HepG2 (cell line): Measurements from ENCODE around the gene MRI1. TPM values are rescaled to one million over a fixed set of nuclear protein-coding genes. Genes with fewer than 3 reads are reported as not detected.

Experiments used
- ATF1 ChIP-seq: IDR thresholded peaks from 2 replicates; pipeline ENCODE4 v1.6.1; 2016; ENCODE audit warnings: mild to moderate bottlenecking, control low read depth
- ATRX ChIP-seq: sonication (generic); formaldehyde crosslinking; IDR thresholded peaks from 2 replicates; pipeline ENCODE4 v1.4.0; 2020; ENCODE audit warnings: missing genetic modification reagents, borderline replicate concordance
- HOXA7 ChIP-seq: sonication (generic); formaldehyde crosslinking; IDR thresholded peaks from 2 replicates; pipeline ENCODE4 v1.8.1; 2022; ENCODE audit warnings: mild to moderate bottlenecking, missing genetic modification reagents, moderate library complexity
- RAD21 ChIP-seq: fragments of 450-650 bp; formaldehyde crosslinking; IDR thresholded peaks from 2 replicates; pipeline ENCODE4 v1.5.0; 2020; ENCODE audit warnings: mild to moderate bottlenecking
- RFX3 ChIP-seq: IDR thresholded peaks from 2 replicates; pipeline ENCODE4 v1.6.1; 2016; ENCODE audit warnings: missing biosample characterization, missing genetic modification reagents
- SAFB2 ChIP-seq: sonication (generic); formaldehyde crosslinking; IDR thresholded peaks from 2 replicates; pipeline ENCODE4 v1.5.1; 2020; ENCODE audit warnings: missing genetic modification reagents, low read depth, mild to moderate bottlenecking, borderline replicate concordance
- SAP130 ChIP-seq: IDR thresholded peaks from 2 replicates; pipeline ENCODE4 v1.6.1; 2016; ENCODE audit warnings: low read depth
- SRF ChIP-seq: IDR thresholded peaks from 2 replicates; pipeline ENCODE4 v1.6.1; 2011; ENCODE audit warnings: mild to moderate bottlenecking, low read depth, low read length, moderate library complexity
- YEATS4 ChIP-seq: sonication (generic); formaldehyde crosslinking; IDR thresholded peaks from 2 replicates; pipeline ENCODE4 v1.4.0; 2020; ENCODE audit warnings: missing genetic modification reagents, borderline replicate concordance
- ZNF441 ChIP-seq: sonication (generic); formaldehyde crosslinking; IDR thresholded peaks from 2 replicates; pipeline ENCODE4 v1.7.0; 2021; ENCODE audit warnings: missing genetic modification reagents, borderline replicate concordance
- ZNF501 ChIP-seq: sonication (generic); formaldehyde crosslinking; IDR thresholded peaks from 2 replicates; pipeline ENCODE4 v1.5.1; 2020; ENCODE audit warnings: mild to moderate bottlenecking, moderate library complexity, missing genetic modification reagents
- polyA plus RNA-seq, 8 experiments: library from polyadenylated mRNA; depleted of rRNA in 3 of 8; stranded (reverse) in 7 of 8; unstranded in 1 of 8; fragments of >200 nt; fragmentation: Illumina TruSeq in 4 of 8; extraction: Trizol in 4 of 8; gene quantifications; 2 replicates each; pipeline versions ENCODE4 v1.2.1 to v1.2.3, GENCODE V29; 2011 to 2016; ENCODE audit warnings: low read depth in 4 of 8, missing spikeins in 1 of 8, mixed read lengths in 1 of 8; ENCODE audit not compliant: insufficient read depth in 1 of 8
- total RNA-seq, 5 experiments: library from RNA; depleted of rRNA; stranded (reverse); fragments of >200 nt; fragmentation: Illumina TruSeq; extraction: Trizol; gene quantifications; 2 replicates each; pipeline ENCODE4 v1.2.3, GENCODE V29; 2016; ENCODE audit warnings: low read depth in 1 of 5
- TF ChIP-seq, protein P1 (sequence below): fragments of 450-650 bp; IDR thresholded peaks from 2 replicates; pipeline ENCODE4 v1.6.1; 2016
- TF ChIP-seq, protein P2 (sequence below): sonication (generic); formaldehyde crosslinking; IDR thresholded peaks from 2 replicates; pipeline ENCODE4 v1.8.0; 2023; ENCODE audit warnings: mild to moderate bottlenecking, missing genetic modification reagents
- TF ChIP-seq, protein P3 (sequence below): sonication (generic); formaldehyde crosslinking; IDR thresholded peaks from 2 replicates; pipeline ENCODE4 v1.4.0; 2020; ENCODE audit warnings: missing genetic modification reagents, borderline replicate concordance
- TF ChIP-seq, protein P4 (sequence below): sonication (generic); formaldehyde crosslinking; IDR thresholded peaks from 2 replicates; pipeline ENCODE4 v1.8.1; 2023; ENCODE audit warnings: mild to moderate bottlenecking, missing genetic modification reagents, borderline replicate concordance
- TF ChIP-seq, protein P5 (sequence below): sonication (generic); formaldehyde crosslinking; IDR thresholded peaks from 2 replicates; pipeline ENCODE4 v1.8.0; 2022; ENCODE audit warnings: missing genetic modification reagents, mild to moderate bottlenecking, moderate library complexity, borderline replicate concordance
- TF ChIP-seq, protein P6 (sequence below): sonication (generic); formaldehyde crosslinking; IDR thresholded peaks from 2 replicates; pipeline ENCODE4 v1.5.0; 2020; ENCODE audit warnings: mild to moderate bottlenecking, missing genetic modification reagents

MRI1 gene
- total and polyA plus RNA-seq, 2 of the 13 experiments (the other 11 are each of a cell fraction or from before 2014, with no cell fraction given): 20.1 to 20.6 TPM

DNA sequence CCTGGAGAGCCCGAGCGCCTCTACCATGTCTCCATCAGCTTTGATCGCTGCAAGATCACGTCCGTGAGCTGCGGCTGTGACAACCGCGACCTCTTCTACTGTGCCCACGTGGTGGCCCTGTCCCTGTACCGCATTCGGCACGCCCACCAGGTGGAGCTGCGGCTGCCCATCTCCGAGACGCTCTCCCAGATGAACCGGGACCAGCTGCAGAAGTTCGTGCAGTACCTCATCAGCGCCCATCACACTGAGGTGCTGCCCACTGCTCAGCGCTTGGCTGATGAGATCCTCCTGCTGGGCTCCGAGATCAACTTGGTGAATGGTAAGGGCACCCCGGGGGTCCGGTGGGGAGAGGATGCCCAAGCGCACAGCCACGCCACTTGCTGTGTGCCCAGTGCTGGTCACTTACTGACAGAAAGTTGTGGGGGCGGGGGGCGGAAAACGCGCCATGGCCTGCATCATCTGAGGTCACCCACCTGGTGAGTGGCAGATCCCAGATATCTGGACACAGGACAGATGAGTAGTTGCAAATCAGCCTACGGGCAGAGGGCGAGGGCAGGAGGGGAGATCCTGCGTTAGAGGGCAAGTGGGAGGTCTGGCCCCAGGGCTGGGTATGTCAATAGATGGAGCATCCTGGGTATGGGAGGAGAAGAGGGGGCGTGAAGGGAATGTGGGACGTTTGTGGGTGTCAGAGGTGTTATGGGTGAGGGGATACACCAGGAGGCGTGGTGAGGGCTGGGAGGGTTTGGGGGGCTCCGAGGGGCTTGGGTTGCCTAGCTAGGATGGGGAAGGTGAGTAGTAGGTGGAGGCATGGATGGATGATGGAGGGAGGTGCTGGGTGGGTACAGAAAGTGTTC is 40.7 kb downstream of the MRI1 start (continued):
- TF ChIP-seq, protein P1, sequence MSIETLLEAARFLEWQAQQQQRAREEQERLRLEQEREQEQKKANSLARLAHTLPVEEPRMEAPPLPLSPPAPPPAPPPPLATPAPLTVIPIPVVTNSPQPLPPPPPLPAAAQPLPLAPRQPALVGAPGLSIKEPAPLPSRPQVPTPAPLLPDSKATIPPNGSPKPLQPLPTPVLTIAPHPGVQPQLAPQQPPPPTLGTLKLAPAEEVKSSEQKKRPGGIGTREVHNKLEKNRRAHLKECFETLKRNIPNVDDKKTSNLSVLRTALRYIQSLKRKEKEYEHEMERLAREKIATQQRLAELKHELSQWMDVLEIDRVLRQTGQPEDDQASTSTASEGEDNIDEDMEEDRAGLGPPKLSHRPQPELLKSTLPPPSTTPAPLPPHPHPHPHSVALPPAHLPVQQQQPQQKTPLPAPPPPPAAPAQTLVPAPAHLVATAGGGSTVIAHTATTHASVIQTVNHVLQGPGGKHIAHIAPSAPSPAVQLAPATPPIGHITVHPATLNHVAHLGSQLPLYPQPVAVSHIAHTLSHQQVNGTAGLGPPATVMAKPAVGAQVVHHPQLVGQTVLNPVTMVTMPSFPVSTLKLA: no peak; the same call in 1 of the 2 replicates
- TF ChIP-seq RFX3 (CRISPR knock-in tag) (no peak), ATRX (no peak), RAD21 (CRISPR knock-in tag) (0 out of 2 replicates have a peak, but pooled peaks have one; percentile 29), ZNF441 (CRISPR knock-in tag) (no peak), HOXA7 (no peak), SAFB2 (CRISPR knock-in tag) (no peak), ZNF501 (CRISPR knock-in tag) (no peak), YEATS4 (no peak), SAP130 (CRISPR knock-in tag) (peak; percentile 50), ATF1 (CRISPR knock-in tag) (no peak), SRF (no peak)
- TF ChIP-seq, protein P2, sequence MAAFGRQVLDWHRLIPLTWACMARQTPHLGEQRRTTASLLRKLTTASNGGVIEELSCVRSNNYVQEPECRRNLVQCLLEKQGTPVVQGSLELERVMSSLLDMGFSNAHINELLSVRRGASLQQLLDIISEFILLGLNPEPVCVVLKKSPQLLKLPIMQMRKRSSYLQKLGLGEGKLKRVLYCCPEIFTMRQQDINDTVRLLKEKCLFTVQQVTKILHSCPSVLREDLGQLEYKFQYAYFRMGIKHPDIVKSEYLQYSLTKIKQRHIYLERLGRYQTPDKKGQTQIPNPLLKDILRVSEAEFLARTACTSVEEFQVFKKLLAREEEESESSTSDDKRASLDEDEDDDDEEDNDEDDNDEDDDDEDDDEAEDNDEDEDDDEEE (CRISPR knock-in tag): no peak
- TF ChIP-seq, protein P3, sequence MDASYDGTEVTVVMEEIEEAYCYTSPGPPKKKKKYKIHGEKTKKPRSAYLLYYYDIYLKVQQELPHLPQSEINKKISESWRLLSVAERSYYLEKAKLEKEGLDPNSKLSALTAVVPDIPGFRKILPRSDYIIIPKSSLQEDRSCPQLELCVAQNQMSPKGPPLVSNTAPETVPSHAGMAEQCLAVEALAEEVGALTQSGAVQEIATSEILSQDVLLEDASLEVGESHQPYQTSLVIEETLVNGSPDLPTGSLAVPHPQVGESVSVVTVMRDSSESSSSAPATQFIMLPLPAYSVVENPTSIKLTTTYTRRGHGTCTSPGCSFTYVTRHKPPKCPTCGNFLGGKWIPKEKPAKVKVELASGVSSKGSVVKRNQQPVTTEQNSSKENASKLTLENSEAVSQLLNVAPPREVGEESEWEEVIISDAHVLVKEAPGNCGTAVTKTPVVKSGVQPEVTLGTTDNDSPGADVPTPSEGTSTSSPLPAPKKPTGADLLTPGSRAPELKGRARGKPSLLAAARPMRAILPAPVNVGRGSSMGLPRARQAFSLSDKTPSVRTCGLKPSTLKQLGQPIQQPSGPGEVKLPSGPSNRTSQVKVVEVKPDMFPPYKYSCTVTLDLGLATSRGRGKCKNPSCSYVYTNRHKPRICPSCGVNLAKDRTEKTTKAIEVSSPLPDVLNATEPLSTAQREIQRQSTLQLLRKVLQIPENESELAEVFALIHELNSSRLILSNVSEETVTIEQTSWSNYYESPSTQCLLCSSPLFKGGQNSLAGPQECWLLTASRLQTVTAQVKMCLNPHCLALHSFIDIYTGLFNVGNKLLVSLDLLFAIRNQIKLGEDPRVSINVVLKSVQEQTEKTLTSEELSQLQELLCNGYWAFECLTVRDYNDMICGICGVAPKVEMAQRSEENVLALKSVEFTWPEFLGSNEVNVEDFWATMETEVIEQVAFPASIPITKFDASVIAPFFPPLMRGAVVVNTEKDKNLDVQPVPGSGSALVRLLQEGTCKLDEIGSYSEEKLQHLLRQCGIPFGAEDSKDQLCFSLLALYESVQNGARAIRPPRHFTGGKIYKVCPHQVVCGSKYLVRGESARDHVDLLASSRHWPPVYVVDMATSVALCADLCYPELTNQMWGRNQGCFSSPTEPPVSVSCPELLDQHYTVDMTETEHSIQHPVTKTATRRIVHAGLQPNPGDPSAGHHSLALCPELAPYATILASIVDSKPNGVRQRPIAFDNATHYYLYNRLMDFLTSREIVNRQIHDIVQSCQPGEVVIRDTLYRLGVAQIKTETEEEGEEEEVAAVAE (CRISPR knock-in tag): no peak
- TF ChIP-seq, protein P4, sequence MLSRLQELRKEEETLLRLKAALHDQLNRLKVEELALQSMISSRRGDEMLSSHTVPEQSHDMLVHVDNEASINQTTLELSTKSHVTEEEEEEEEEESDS (CRISPR knock-in tag): no peak
- TF ChIP-seq, protein P5, sequence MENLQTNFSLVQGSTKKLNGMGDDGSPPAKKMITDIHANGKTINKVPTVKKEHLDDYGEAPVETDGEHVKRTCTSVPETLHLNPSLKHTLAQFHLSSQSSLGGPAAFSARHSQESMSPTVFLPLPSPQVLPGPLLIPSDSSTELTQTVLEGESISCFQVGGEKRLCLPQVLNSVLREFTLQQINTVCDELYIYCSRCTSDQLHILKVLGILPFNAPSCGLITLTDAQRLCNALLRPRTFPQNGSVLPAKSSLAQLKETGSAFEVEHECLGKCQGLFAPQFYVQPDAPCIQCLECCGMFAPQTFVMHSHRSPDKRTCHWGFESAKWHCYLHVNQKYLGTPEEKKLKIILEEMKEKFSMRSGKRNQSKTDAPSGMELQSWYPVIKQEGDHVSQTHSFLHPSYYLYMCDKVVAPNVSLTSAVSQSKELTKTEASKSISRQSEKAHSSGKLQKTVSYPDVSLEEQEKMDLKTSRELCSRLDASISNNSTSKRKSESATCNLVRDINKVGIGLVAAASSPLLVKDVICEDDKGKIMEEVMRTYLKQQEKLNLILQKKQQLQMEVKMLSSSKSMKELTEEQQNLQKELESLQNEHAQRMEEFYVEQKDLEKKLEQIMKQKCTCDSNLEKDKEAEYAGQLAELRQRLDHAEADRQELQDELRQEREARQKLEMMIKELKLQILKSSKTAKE: no peak
- TF ChIP-seq, protein P6, sequence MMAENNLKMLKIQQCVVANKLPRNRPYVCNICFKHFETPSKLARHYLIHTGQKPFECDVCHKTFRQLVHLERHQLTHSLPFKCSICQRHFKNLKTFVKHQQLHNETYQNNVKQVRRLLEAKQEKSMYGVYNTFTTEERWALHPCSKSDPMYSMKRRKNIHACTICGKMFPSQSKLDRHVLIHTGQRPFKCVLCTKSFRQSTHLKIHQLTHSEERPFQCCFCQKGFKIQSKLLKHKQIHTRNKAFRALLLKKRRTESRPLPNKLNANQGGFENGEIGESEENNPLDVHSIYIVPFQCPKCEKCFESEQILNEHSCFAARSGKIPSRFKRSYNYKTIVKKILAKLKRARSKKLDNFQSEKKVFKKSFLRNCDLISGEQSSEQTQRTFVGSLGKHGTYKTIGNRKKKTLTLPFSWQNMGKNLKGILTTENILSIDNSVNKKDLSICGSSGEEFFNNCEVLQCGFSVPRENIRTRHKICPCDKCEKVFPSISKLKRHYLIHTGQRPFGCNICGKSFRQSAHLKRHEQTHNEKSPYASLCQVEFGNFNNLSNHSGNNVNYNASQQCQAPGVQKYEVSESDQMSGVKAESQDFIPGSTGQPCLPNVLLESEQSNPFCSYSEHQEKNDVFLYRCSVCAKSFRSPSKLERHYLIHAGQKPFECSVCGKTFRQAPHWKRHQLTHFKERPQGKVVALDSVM: no peak
